GM13976 (cell line): ENCODE data around the gene FARS2.

Source experiments
- DNase-seq: peaks from one replicate; pipeline ENCODE4 v3.0.0; 2012; ENCODE audit warnings: low spot score
- in situ Hi-C: fragments of 300-500 bp; cut with MboI; formaldehyde crosslinking; loops from one replicate; pipeline ENCODE4 v1.12.0; 2022; ENCODE audit warnings: low sequenced_read_pairs, mixed read lengths, inconsistent platforms; ENCODE audit not compliant: unreplicated experiment
- TF ChIP-seq, protein P1 (sequence below): IDR thresholded peaks from 2 replicates; pipeline ENCODE4 v1.5.1; 2012; ENCODE audit warnings: borderline replicate concordance, mild to moderate bottlenecking; ENCODE audit not compliant: insufficient read depth; ENCODE audit errors: extremely low read depth, missing control alignments, control extremely low read depth

Gene FARS2

DNA sequence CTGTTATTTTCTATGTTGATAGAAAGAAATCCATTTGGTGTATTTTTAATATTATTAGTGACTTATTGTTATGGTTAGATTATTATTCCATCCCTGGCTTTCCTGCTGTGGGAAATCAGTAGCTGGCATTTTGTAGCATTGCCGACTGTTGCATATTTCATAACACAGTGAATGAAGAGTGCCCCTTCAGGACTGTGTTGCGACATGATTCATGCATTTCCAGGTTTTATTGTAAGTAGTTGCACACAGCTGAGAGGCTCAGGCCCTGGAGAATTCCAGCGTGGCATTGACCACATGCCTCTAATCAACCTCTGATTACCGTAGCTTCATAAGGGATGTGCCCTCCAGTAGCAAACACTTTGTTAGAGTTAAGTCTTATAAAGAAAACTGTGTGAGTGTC is 263.9 kb downstream of the FARS2 start:
- no peak for DNase-seq
- in situ Hi-C loops = no loop called here
- TF ChIP-seq, protein P1, sequence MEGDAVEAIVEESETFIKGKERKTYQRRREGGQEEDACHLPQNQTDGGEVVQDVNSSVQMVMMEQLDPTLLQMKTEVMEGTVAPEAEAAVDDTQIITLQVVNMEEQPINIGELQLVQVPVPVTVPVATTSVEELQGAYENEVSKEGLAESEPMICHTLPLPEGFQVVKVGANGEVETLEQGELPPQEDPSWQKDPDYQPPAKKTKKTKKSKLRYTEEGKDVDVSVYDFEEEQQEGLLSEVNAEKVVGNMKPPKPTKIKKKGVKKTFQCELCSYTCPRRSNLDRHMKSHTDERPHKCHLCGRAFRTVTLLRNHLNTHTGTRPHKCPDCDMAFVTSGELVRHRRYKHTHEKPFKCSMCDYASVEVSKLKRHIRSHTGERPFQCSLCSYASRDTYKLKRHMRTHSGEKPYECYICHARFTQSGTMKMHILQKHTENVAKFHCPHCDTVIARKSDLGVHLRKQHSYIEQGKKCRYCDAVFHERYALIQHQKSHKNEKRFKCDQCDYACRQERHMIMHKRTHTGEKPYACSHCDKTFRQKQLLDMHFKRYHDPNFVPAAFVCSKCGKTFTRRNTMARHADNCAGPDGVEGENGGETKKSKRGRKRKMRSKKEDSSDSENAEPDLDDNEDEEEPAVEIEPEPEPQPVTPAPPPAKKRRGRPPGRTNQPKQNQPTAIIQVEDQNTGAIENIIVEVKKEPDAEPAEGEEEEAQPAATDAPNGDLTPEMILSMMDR = no peak

DNA sequence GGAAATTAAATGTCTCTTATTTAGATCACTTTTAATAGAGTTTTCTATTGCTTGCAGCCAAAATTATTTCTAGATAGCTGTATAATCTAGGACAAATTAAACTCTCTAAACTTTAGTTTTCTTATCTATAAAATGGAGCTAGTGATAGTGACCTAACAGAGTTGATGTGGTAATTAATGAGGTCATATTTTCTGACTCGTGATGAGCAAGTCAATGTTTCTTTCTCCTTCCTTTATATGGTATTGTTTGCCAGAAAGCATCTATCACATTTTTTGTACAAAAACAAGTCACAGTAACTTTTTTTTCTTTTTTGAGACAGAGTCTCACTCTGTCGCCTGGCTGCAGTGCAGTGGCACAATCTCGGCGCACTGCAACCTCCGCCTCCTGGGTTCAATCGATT is 267.7 kb downstream of the FARS2 start:
- no peak for DNase-seq
- TF ChIP-seq, protein P1 = no peak
- in situ Hi-C loops = no loop called here

DNA sequence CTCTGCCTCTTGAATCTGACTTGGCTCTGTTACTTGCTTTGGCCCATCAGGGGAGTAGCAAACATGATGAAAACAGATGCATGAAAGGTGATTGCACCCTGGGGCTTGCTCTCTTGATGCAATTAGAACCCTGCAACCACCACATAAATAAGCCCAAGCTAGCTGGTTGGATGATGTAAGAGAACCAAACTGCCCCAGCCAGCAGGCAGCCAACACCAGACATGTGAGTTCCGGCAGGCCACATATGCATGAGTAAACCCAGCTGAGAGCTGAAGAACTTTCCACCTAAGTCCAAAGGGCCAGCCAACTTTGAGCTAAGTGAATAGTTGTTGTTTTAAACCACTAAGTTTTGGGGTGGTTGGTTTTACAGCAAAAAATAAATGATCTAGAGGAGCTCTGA is 268.4 kb downstream of the FARS2 start:
- in situ Hi-C loops = no loop called here
- no peak for DNase-seq
- TF ChIP-seq, protein P1 = no peak

DNA sequence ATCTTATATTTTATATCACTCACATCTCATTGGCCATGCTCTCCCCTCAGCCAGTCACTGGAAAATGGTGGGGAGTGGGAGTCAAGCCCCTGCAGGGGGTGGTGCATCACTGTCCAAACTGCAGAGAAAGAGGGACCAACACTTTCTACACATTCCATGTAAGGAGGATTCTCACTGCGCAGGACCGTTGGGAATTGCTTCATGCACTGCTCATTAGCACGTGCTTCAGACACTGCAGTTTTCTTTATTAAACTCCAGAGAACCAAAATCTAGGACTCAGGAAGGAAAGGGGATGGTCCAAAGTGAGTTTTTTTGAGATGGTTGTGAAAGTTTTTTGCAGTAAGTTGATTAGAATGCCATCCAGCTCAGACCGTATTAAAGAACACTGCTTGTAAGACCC is 269.8 kb downstream of the FARS2 start:
- no peak for DNase-seq
- in situ Hi-C loops = no loop called here
- TF ChIP-seq, protein P1 = no peak

DNA sequence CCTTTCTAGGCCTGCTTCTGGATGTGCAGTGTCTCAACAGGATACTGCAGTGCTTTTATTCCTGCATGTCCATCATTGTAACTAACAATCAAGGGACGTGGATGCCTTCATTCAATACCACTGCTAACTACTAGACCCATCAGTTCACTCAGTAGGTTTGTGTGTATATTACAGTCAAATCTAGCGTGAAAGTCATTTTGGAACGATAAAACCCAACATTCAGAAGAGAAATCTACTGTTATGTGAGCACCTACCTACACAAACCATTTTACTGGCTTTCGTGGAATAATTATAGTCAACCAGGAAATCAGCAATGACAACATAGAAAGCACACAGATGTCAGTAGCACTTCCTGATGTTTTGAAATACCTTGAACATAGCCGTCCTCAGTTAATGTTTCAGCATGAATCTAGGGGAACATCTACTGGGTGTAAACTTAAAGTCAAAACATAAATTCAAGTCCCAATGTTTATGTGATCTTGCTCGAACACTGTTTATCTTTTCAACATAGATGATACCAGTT is 270.6 kb downstream of the FARS2 start:
- in situ Hi-C loops = no loop called here
- TF ChIP-seq, protein P1 = no peak
- DNase-seq = no peak

DNA sequence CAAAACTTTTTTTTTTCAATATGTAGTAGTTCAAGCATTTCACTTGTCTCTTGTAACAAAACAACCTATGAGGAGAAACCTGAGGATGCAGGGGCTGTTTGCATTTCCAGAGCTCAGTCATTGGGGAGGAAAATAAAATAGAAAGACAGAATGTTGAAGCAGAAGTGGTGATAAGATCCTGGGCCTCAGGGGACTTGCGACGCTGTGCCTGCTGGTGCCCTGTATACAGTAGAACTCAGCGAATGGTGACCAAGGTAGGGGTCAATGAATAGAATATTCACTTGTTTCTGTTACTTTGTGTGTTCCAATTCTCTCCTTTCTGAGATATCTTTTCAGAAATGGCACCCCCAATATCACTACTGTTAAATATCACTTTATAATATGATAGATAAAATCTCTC is 271.6 kb downstream of the FARS2 start:
- TF ChIP-seq, protein P1 = no peak
- no peak for DNase-seq

DNA sequence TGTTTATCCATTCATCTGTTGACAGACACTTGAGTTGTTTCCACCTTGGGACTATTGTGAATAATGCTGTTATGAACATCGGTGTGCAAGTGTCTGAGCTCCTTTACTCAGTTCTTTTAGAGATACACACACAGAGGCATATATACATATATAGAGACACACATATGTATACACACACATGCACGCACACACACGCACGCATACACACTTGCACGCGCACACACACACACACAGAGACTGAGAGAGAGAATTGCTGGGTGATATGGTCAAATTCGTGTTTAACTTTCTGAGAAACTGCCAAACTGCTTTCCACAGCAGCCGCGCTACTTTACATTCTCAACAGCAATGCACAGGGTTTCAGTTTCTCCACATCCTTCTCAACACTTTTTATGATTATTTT is 273.3 kb downstream of the FARS2 start:
- in situ Hi-C loops = no loop called here
- TF ChIP-seq, protein P1 = no peak
- no peak for DNase-seq

More for the DNA sequence above, 271.6 kb downstream of the FARS2 start:
- in situ Hi-C loops = no loop called here
